ENCODE data around the gene CLMN.

The CLMN gene

DNA sequence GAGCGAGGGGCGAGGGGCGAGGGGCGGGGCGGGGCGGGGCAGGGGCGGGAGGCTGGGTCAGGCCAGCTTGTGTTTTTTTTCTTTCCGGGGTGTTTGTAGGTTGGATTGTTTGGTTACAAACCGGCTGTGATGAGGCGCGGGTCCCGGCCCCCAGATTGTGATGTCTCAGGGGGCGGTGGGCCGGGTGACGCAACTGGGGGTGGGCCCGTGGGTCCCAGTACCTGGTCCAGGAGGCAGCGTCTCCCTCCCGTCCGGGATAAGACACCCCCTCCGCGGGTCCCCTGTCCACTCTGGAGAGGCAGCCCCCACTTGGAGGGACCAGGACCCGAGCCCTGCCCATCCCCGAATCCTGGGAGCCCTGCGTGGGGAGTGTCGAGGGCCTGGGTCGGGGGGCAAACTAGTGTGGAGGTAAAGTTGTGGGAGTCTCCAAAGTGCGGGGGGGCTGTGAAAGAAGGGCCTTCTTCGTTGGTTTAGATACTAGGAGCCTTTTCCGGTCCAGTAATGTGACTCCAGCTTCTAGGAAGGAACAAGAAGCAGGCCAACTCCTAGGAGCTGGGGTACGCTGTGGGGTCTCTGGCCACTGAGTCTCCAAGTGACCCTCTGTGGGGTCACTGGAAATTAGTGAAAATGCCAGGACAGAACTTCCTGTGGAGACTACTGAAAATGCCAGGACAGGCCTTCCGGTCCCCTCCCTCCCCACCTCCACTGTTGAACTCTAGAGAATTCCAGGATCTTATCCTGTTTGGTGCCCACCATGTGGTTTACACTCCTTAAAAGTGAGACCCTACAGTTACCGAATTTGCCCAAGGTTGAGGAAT lies 579 bp upstream of the CLMN start:
- DNase-seq = no peak

DNA sequence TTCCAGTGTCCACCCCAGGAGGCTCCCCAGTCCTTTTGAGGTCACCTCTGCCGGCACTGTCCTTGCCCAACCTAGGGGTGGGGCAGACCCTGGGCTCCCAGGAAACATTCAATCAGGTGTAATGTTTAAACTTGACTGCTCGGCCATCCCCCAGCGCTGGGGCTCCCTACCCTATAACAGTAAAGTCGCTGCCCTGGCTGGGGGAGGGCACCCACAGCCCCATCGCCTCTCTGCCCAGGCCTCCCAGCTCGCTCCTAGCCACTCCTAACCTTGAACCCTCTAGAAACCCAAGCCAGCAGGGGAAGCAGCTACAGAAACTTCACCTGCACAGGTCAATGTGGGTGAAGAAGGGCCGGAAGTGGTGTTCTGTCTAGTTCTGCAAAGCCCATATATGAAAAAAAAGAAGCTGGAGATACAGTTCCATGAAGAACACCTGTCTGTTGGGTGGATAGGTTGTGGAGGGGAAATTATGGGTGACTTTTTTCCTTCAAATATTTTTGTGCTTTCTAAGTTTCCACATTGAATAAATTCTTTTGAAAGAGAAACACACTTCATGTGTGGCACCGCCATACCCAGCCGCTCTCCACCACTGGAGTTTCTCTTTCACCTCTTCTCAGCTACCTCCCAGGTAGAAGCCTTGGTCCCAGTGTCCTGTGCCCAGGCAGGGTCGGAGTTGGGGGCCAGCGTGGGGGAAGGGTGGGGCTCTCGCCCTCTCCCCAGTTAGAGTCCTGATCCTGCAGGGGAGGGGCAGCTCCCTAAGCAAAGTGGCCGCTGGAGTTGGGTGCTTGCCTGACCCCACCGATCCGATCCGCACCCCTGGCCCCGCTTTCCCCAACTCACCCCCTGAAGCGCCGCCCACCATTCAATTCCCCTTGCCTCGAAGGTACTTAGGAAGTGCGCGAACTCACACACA lies 1.1 kb downstream of the CLMN start:
- peak; percentile 28 for DNase-seq

DNA sequence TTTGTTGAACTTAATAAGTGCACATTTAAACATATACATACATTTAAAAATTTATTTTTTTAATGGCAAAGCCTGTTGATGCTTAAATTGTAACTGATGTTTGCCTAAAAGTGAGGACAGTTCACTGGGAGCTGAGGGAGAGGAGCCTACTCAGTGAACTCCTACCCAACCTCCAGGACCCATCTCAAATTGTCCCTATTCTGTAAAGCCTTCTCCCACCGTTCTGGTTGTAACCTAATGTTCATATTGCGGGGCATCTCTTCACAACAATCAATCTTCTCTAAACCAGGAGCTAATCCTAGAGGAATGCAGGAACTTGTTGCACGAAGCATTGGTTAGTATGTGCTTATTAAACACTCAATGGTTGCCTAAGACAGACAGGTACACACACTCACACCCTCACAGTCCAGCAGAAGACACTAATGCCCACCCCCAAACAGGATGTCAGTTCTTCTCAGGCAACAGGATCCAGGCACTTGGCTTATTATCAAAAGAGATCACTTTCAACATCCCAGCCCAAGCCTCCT lies 1.8 kb downstream of the CLMN start:
- DNase-seq = no peak

DNA sequence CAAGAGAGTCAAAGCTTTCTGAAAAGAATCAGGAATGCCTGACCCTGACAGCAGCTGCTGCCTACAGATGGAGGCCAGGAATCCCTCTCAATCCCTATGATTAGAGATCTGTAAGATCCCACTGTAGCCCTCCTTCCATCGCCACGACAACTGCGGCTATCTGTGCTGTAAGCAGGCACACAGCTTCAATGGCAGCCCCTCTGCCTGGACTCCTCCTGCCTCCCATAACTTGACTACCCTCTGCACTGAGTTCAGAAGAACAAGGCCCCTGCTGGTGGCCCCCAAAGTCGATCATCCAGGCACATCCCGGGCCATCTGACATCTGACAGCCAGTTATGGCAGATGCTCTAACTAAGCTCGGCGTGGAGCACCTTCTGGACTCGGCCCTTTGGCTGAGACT lies 2.9 kb downstream of the CLMN start:
- no peak for DNase-seq

DNA sequence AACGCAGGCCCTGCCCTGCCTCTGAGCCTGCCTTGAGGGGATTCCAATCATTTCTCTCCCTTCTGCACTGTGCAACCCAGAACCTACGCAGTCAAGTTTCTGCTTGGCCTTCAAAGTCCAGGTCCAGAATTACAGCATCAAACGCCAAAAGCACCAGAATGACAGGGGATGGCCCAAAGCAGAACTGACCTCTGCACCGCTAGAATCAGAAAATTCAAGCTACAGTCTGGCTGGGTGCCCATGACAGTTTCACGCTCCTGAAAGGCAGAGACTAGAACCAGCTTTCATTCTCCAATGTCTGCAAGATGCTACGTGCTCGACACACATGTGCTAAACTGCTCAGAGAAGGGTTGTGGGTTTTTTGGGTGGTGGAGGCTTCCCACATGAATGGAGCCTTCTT lies 4.1 kb downstream of the CLMN start:
- DNase-seq = no peak

DNA sequence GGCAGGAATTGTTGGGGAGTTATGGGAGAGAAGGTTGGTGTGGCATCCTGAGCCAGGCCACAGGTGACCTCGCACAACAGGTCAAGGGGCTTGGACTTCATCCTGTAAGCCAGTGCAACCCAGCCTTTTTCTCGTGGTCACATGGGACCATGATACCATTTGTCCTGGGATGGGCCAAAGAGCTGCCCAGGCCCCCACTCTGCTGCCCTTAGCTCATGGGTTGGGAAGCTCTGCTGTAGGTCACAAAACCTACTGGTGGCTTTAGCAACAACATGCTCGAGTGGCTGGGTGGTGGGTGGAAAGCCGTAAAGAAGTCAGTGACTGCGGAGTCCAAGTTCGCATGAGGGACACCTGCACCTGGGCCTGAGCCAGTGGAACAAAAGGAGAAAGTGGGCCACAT lies 4.6 kb downstream of the CLMN start:
- DNase-seq = no peak

DNA sequence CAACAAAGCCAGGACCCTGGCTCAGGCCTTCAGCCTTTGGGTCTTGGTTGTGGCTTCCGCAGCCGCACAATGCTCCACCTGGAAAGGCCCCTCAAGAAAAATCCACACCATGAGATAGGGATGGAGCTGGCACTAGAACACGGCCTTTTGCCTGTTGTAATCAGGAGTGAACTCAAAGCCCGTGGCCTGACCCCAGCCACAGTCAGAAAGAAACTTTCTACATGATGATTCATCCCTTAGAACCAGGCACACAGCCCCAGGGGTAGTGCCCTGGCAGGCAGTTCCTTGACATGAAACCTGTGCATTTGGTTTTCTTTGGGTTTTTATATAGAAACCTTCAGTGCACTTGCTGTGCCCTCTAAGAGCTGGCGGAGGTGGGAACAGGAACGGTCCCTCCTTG lies 5.1 kb downstream of the CLMN start:
- no peak for DNase-seq

DNA sequence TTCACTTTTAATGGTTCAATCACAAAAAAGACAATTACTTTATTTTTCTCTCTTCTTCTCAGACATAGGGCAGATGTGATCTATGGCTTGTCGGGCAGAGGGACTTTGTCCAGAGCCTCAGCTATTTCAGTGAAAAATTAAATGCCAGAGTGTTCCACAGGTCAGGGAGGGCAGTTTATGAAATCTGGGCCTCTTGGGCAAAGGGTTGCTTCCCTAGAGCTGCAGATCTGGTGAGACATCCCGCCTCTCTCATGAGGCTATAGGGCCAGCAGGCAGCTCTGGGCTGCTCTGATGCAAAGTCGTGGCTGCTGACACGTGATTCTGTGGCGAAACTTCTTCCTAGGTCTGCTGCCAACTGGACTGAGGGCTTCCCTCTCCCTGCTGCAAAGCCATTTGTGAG lies 6.0 kb downstream of the CLMN start:
- DNase-seq = no peak

DNA sequence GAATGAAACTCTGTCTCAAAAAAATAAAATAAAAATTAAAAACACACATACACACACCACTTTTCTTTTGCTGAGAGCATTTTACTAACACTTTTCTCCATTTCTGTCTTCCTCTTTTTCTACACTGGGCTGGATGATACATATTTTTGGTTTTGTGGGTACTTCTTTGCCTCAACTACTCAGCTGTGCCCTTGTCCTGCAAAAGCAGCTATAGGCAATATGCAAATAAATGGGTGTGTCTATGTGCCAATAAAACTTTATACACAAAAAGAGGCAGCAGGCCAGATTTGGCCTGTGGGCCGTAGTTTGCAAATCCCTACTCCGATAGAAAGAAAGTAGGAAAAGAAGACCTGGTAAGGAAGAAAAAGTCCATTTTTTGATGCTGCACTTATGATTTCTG lies 6.5 kb downstream of the CLMN start:
- no peak for DNase-seq

DNA sequence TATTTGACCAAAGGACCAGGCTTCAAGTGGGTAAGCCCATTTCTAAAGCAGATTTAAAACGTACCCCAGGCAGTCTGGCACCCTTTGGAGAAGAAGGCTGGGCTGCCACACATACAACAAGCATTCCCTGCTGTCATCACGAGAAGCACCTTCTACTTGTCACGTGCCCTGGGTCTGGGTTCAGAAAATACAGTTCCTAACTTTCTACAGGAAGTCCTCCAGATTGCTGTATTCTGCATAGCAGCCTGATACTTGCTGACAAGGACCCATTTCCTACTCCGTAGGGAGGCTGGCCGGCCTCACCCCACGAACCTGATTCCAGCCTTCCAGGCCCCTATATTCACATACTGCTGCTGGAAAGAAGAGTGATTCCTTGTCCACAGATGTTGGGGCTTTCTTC lies 7.4 kb downstream of the CLMN start:
- no peak for DNase-seq

DNA sequence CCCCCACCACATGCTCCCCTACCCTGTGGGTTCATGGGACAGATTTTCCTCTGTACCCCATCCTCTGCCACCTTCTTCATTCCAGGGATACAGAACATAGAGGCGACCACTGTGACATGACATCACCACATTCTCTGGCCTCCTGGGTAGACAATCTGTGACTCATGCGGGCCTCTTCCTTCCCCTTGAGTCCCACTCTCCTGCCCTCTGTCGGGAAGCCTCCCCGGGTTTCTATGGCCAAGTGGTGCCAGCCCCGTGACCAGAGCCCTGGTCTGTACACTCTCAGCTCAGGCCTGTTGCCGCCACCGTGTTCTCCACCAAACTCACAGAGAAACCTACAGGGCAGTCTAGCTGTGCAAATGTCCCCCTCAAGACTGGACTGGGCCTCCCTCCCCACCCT lies 8.0 kb downstream of the CLMN start:
- DNase-seq = no peak

DNA sequence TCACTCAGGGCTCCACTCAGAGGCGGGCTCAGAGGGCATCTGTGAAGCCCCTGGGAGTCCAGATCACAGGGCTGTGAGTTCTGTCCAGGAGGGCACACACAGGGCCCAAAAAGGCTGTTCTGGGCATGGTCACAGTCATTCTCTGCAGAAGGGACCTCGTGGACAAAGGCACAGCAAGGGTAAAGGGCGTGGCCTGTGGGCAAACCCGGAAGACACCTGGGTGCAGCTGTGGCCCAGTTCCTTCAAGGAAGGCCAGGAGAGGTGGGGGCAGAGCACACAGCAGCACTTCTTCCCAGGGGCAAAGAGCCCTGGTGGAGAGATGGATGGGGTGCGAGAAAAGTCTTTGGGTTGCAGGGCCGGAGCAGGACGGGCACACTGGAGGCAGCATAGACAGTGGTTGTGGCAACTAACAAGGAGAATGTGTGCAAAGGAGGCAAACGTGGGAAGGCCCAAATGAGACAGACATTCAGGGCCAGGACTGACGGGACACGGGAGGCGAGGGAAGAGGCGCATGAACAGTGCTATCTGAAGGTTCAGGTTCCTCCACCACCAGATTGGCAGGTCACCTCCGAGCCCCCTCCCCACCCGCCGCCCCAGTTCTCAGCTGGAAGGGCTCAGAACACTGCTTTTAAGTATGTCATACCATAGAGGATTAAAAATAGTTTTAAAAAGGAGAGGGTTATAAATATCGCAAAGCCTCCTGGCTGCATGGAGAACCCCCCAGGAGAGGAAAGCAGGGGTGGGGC lies 8.9 kb downstream of the CLMN start:
- DNase-seq = no peak

DNA sequence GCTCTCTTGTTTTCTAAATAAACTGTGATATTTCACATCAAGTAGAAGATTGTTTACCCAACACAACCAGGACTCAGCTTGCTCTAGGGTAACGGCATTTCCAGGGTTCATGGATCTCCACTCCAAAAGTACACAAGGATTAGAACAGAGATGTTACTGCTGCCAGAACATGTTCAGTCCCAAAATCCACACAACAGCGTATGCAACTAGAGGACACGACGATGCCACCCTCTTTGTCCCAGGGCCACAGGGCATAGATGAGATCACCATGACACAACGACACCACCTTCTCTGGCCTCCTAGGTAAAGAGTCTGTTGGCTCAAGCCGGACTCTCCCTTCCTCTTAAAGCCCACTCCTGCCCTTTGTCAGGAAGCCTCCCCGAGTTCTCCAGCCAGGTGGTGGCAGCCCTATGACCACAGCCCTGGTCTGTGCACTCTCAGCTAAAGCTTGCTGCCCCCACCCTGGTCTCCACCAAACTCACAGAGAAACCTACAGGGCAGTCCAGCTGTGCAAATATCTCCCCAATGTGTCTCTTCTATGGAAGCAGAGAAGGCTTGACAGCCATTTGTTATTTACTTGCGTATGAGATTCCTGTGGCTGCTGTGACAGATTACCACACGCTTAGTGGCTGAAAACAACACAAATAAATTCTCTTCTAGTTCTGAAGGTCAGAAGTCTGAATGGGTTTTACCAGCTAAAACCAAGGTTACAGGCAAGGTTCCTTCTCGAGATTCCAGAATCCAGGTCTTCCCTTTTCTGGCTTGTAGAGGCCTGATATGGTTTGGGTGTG lies 10.3 kb downstream of the CLMN start:
- no peak for DNase-seq

DNA sequence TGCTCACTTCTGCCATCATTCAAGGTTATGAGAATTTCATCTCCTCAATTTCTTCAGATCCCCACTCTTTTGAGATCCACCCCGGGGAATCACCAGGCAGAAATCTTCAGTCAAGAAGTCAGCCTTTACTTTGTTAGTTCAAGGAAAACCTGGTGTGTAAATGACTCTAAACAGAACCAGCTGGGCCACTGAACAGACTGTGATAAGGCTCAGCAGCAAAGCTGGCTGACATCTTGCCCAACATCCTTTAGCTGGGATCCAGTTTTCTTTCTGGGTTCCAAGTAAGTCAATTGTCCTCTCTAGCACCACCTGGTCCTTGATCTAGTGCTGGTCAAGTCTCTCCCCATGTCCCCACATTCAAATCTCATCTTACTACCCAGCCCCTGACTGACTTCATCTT lies 11.6 kb downstream of the CLMN start:
- DNase-seq = no peak

DNA sequence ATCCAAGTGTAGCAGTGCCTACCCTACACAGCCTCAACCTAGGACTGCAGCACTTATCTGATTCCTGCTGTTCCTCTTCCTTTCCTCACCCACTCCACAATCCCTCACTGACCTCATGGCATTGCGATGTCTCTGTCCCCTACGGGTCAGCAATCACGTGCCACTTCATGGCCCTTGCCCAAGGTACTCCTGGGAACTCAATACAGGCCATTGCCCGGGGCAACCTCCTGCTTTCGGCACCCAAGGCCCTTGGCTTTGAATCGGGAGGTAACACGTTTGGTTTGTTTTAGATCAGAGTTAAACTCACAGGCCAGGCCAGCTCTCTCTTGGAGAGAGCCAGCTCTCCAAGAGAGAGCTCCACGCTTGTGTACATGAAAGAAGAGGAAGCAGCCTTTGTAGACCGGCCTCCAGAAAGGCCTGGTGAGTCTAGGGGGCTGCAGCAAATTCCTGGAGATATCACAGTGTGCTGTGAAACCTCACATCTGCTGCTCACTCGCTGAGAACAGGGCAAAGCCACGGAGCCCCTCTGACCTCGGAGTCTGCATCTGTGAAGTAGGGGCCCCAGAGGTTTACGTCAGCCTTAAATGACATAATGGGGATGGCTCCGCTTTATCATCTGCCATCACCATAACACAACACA lies 12.2 kb downstream of the CLMN start:
- DNase-seq = no peak

DNA sequence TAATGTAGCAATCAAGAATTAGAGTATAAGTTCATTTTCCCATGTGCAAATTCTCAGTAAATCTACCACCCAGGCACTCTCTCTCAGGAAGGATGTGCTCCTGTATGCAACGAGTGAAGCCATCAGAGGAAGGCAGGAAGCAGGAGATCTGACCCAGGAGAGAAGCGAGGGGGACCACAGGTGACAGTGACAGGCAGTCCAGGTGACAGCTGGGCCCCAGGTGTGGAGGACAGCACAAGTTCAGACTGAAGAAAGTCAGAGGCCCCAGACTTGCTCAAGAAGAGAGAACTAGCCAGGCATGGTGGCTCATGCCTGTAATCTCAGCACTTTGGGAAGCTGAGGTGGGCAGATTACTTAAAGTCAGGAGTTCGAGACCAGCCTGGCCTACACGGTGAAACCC lies 13.8 kb downstream of the CLMN start:
- DNase-seq = no peak

DNA sequence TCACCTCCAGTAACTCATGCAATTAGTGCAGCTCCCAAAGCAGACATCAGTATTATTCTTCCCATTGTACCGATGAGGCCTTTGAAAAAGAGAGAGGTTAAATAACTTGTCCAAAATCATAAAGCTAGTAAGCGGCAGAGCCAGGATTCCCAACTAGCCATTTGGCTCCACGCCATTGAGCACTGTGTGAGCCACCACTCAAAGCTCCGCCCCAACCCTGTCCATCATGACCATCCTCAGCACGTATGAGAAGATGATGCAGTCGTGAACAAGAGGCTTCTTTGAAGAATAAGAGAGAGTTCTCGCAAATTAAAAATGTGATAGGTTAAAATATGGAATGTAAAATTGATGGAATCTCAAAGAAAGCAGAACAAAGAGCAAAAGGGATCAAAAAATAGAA lies 14.6 kb downstream of the CLMN start:
- DNase-seq = no peak

DNA sequence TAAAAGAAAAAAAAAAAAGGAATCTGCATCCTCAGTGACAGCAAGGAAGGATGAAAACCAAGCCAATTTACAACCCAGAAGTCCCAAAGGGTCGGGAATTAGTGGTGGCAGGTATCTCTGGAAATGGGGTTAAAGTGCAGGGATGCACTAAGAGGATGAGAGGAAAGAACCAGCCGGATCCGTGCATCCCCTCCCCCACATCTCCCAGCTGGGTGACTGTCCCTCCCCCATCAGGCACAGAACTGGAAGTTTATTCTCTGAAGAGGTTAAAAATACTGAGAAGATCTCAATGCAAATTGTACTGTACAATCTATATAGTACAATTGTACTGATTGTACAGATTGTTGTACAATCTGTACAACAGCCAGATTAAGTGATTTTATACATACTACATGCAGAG lies 15.4 kb downstream of the CLMN start:
- DNase-seq = no peak

DNA sequence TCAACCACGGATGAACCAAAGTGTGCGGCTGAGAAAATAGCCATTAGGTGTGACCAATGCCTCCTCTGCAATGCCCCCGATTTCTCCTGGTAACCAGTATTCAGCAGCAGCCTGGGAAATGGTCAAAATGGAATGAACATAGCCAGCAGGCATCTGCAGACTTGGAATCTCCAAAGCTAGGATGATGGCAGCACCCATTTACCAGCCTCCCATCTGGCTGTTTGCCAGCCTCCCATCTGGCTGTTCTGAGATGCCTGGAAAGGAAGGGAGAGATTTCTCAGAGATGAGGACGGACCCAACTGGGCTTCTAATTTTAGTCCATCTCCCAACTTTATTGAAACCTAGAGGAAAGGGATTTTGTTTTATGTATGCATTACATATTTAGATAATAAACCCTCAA lies 16.2 kb downstream of the CLMN start:
- no peak for DNase-seq

DNA sequence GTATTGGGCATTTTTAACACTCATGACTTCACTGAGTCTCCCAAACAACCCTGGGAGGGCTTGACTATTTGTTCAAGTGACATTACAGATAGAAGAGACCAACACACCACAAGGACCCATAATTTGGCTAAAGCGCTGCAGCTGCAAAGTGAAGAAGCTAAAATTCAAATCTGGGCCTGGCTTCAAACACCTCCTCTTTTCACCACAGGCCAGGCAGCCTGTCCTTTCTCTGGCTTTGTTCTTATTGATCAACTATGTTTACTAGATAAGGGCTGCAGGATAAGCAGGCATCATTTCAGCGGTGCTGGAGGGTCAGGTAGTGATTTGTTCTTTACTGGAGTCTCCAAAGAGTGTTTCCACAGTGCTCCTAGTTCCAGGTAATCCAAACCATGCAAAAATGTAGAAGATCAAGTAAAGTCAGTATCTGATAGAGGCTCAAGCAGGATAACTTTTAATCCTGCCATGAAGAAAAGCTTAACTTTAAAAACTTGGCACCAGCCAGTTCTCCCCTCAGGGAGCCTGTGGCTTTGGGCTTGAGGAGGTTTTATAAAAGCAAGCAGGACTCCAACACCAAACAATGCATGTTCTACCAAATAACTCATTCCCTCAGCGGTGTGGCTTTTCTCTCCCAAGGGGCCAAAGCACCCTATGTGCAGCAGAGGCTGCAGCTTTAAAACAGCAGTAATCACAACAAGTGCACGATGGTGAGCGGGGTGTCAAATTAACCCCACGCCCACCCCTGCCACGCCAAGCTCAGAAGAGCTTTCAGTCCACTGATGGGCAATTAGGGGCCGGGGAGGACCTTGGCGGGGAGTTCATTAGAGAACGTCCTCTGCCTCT lies 16.8 kb downstream of the CLMN start:
- DNase-seq = no peak

All from 8988T (cell line).